GM19463 (cell line): ENCODE measurements around the gene PDE9A.

Source experiments
- ATAC-seq: cut with Tn5 transposase; IDR thresholded peaks from one replicate; pipeline ENCODE4 v1.9.1; 2021; ENCODE audit warnings: mild to moderate bottlenecking, moderate library complexity; ENCODE audit not compliant: unreplicated experiment

The PDE9A gene

GRCh38 chr21:42767561-42767835, 114.1 kb downstream of the PDE9A start:
- no peak for ATAC-seq

DNA sequence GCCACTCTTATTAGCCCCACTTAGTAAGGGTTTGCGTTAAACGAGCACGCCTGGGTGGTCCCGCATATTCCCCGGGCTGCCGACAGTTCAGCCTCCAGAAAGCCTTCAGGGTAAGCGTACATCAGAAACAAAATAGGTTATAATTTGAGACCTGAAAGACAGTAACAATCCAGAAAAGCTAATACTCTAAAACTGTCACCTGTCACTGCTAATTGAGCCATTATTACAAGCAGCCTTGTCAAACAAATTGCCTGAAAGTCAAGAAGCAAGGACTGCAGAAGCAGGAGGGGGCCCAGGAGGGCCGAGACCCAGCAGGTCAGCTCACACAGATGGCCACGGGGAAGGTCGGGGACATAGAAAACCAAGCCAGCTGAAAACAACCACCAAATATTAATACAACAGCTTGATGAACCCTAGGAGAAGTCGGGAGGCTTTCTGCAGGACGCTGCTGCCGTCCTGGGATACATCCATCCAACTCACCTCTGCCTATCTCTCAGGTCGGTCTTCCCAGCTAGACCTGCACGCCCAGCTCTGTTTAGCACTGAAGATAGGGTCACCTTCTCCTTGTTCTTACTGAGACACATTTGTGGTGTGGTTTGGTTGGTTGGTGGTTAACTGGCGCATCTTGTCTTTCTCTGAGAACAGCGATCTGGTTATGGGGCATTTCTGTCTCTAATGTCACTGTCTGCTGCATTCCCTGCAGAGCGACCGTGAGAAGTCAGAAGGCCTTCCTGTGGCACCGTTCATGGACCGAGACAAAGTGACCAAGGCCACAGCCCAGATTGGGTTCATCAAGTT, 115.1 kb downstream of the PDE9A start:
- ATAC-seq: no peak

DNA sequence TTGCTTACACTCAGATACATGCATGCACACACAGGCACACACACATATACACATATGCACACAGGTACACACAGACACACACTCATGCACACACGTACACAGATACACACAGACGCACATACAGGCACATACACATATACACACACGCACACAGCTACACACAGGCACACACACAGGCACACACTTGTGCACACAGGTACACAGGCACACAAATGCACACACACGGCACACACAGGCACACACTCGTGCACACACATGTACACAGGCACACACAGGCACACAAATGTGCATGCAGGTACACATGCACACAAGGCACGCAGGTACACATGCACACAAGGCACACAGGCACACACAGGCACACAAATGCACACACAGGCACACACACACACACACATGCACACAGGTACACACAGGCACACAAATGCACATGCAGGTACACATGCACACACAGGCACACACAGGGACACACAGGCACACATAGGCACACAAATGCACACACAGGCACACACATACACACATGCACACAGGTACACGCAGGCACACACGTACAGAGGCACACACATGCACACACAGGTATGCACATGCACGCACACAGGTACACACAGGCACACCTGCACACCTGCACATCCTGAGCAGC, 115.9 kb downstream of the PDE9A start:
- no peak for ATAC-seq

DNA sequence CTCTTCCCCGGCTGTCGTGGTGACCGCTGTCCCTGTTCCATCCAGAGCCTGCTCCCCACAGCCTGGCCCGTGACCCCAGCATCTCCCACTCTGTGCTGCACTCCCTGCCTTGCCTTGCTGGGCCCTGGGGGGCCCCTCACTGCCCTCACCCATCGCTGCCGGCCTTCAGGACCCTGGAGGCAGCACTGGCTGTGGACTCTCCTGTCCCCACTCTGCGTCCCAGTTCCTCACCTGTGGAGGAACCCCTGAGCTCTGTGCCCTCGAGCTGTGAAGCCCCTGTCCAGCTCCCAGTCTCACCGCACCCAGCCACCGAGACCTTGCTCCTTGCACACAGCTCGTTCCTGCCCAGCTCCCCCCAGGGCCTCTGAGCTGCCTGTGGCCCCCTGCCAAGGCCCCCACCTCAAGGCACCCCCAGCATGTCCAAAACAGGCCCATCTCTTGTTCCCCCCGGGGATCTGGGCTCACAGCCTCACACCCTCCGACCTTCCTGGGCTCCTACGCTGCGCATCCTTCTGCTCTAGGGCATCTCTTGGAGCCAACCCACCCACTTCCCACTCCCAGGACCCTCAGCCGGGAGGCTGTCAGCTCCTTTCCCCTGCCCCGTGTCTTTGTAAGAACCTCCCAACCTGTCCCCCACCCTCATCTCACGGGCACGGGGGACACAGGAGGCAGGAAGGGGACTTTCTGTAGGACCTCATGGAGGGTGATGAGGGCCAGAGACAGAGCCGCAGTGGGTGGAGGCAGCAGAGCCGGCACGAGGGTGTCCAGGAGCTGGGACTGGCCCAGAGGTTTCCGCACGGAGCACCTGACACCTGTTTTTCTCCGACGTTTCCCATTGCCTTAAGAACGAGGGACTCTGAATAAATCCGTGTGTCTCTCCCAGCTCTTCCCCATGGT, 116.6 kb downstream of the PDE9A start:
- no peak for ATAC-seq

DNA sequence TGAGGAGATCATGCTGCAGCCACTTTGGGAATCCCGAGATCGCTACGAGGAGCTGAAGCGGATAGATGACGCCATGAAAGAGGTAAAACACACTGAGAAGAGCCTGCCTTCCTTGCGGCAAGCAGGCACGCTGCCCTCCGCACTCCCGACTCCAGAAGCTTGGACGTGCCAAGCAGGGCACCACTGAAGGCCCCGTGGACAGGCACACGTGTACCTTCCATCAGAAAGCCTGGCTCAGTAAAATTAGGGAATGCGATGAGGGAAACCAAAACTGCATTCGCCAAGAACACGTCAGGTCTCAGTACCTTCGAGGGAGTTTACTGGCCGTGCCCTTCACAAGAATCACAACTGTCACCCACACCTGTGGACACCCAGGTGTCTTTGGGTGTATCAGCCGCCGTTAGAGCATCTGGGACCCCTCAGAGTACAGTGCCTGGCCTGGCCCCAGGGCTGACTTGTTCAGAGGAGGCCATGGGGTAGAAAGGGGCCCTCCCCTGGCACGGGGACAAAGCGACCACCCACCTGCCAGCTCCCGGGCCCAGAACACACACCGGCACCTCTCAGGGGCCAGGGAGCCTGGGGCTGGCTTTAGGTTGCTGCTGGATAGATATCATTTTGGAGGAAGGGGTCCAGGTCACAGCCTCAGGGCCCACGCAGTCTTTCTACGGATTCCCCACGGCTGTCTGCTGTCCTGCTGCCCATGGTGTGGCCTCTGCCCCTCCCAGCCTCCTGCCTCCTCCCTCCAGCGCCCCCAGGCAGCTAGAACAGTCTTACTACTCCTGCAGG, 117.5 kb downstream of the PDE9A start:
- ATAC-seq: no peak

- ATAC-seq: no peak
These were observed 118.0 kb downstream of the PDE9A start for GRCh38 chr21:42771503-42771805.

DNA sequence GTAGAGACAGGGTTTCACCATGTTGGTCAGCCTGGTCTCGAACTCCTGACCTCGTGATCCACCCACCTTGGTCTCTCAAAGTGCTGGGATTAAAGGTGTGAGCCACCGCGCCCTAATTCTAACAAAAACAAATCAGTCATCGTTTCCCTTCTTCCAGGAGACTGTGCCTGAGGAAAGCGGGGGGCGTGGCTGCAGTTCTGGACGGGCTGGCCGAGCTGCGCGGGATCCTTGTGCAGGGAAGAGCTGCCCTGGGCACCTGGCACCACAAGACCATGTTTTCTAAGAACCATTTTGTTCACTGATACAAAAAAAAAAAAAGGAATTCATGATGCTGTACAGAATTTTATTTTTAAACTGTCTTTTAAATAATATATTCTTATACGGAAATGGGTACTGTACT, 121.7 kb downstream of the PDE9A start:
- ATAC-seq: no peak

- no peak for ATAC-seq
These were observed 122.5 kb downstream of the PDE9A start for GRCh38 chr21:42775891-42776290.

DNA sequence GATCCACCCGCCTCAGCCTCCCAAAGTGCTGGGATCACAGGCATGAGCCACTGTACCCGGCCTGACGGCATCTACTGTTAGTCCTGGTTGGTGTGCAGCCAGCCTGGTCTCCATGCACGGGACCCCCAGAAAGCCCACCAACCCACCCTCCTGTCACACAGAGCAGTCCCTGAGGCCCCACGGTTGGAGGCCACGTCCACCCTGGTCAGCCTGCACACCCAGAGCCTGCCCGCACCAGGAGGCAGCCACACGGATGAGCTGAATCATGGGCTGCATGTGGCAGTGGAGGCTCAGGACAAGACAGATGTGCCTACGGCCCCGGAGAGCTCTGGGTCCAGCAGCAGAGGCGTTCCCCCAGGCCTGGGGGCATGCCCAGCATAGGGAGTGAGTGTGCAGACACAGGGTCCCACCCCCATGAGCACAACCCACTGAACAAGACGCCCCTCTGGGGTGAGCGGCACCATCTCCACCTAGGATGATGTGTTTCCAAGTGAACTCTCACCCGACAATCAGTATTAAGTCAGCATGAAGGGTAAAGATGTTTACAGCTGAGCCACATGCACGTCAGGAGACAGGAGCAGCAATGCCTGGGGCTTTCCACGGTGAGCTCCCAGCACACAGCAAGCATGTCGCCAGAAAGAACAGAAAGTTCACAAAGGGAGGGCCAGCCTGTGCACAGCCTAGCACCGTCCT, 123.8 kb downstream of the PDE9A start:
- no peak for ATAC-seq

- ATAC-seq: no peak
These were observed 124.4 kb downstream of the PDE9A start for GRCh38 chr21:42777757-42778344.

DNA sequence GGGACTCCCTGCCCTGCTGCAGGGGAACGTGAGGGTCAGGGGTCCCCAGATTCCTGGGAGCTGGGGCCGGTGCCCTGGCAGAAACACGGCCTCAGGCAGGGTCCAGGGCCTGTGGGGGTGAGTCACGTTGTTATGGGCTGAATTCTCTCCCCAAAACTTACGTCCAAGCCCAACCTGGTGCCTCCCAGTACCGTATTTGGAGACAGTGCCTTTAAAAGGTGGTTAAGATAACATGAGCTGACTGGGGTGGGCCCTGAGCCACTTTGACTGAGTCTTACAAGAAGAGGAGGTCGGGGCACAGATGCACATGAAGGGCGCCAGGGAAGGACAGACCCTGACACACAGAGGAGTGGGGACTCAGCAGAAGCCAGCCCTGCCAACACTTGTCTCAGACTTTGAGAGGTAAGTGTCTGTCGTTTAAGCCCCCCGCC, 126.0 kb downstream of the PDE9A start:
- no peak for ATAC-seq

DNA sequence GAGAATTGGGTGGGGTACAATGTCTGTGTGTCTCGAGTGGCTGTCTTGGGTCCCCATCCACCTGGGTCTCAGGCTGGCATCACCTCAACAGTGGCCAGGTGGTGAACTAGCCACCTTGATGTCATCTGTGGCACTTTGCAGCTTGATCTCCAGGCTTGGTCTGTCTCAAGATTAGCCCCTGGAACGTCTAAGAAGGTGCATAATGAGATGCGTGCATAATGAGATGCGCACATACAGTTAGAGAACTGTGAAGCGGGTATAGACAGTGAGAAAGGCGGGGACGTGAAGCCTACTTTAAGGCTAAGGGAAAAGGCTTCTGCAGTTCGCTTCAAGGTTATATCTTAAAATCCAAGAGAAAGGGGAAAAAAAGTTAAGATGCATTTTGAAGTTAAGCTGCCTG, 127.2 kb downstream of the PDE9A start:
- no peak for ATAC-seq

DNA sequence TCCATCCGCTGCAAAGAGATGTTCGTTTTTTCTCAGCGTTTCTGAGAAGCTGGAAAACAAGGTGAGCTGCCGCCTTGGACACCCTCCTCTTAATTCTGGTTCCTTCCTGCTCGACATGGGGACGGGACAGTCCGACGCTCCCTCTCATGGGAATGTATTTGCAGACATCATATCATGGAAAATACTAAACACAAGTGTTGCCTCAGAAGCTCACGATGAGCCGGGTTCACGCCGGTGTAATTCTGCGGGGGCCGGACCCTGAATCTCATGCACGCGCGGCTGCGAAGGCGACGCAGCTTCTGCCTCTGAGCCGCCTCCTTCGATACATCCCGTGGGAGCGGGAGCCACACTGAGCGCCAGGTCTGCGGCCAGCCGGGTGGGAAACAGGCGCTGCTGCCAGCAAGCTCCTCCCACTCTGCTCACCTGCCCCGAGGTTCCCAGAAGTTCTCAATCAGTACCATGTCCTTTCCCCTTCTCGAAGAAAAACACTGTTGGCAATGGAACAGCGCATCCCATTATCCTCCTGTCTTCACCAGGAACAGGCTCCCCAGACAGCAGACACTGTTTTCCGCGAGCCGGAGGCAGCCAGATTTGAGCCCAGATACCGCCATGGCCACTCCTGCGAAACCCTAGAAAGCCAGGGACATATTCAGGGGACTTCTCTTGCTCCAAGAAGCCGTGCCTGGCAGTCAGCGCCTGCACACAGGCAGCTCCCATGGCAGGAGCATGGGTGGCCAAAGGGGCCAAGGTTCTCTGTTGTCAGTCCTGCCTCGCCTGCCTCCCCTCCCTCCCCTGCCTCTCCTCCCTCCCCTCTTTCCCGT, 127.9 kb downstream of the PDE9A start:
- ATAC-seq: no peak

GRCh38 chr21:42781971-42782722, 128.7 kb downstream of the PDE9A start:
- no peak for ATAC-seq

GRCh38 chr21:42782723-42783242, 129.4 kb downstream of the PDE9A start:
- ATAC-seq: no peak

DNA sequence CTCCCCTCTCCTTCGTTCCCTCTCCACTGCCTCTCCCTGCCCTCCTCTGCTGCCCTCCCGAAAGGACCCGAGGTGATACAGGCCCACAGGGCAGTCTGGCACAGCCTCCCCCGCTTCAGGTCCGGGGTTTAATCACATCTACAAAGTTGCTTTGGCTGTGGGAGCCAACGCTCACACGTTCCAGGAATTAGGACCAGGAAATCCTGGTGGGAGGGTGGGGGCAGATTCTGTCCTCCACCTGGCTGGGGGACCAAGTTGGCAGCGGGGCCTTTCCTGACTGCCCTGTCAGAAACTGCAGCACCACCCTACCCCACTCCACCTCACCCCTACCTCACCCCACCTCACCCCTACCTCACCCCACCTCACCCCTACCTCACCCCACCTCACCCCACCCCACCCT, 130.9 kb downstream of the PDE9A start:
- no peak for ATAC-seq

- ATAC-seq: no peak
These were observed 131.6 kb downstream of the PDE9A start for GRCh38 chr21:42784896-42785451.
